Measurements from ENCODE around the gene YPEL5. TPM values are rescaled to one million over a fixed set of nuclear protein-coding genes. Genes with fewer than 3 reads are reported as not detected.
A peak's percentile ranks its signal among the peaks of the same experiment; 100 is the strongest.
"Not testable (repeated sequence)": the region's sequence is repeated elsewhere in the genome, so short reads cannot be mapped to it uniquely, and the experiment has no call there.

YPEL5 gene
- total RNA-seq, 1 experiment from 2014 or later, result 27.3 TPM

- Mint-ChIP-seq H3K27me3 (ENCODE audit: low read depth) (no peaks in the 10 kb centered on the region; the same call in 1 of the 2 replicates), H3K4me3 (no peak overlapping the region), H3K4me1 (no peaks in the 10 kb centered on the region; the same call in 1 of the 2 replicates), H3K27ac (no peak overlapping the region), H3K9me3 (no peaks in the 10 kb centered on the region), H3K36me3 (no peaks in the 10 kb centered on the region)
- no peak for TF ChIP-seq EMX1 (CRISPR knock-in tag; IDR thresholded peaks at IDR 0.05)
- no peak for ATAC-seq
- POLR2A ChIA-PET, result no interaction called here
- CTCF ChIA-PET, result no interaction called here
- DNase-seq (ENCODE audit: low spot score), result no peak
Measured at GRCh38 chr2:30098266-30099005, 48.4 kb upstream of the YPEL5 start.

GRCh38 chr2:30099366-30099765 lies 47.4 kb upstream of the YPEL5 start:
- H3K36me3 Mint-ChIP-seq; CTCF ChIA-PET; H3K27me3 Mint-ChIP-seq (ENCODE audit: low read depth); H3K4me3 Mint-ChIP-seq; H3K27ac Mint-ChIP-seq; DNase-seq (ENCODE audit: low spot score); POLR2A ChIA-PET; H3K9me3 Mint-ChIP-seq; ATAC-seq; H3K4me1 Mint-ChIP-seq: not testable (repeated sequence)

GRCh38 chr2:30100691-30101090 lies 46.1 kb upstream of the YPEL5 start:
- POLR2A ChIA-PET; H3K9me3 Mint-ChIP-seq; H3K36me3 Mint-ChIP-seq; H3K27me3 Mint-ChIP-seq (ENCODE audit: low read depth); H3K4me3 Mint-ChIP-seq; H3K27ac Mint-ChIP-seq; H3K4me1 Mint-ChIP-seq; ATAC-seq; CTCF ChIA-PET; DNase-seq (ENCODE audit: low spot score): not testable (repeated sequence)

- ChIA-PET CTCF (interaction anchor here (0.6 to 1.5 kb wide), 2 partner anchors 11 to 61 kb away, joined by 3 to 4 read pairs; no protein-coding TSS in a partner anchor), POLR2A (no interaction called here)
- H3K4me3 Mint-ChIP-seq, result no peak overlapping the region
- H3K9me3 Mint-ChIP-seq, result no peaks in the 10 kb centered on the region
- peaks cover 8% of the 10 kb centered on the region for H3K4me1 Mint-ChIP-seq
- ATAC-seq, result peak; percentile 61
- no peaks in the 10 kb centered on the region for H3K36me3 Mint-ChIP-seq
- DNase-seq (ENCODE audit: low spot score), result no peak
- TF ChIP-seq FOXJ3 (CRISPR knock-in tag; IDR thresholded peaks at IDR 0.05; ENCODE audit: borderline replicate concordance) (no peak), ETV6 (CRISPR knock-in tag; IDR thresholded peaks at IDR 0.05) (no peak), ZSCAN18 (CRISPR knock-in tag; IDR thresholded peaks at IDR 0.05) (no peak), FOXP4 (CRISPR knock-in tag; IDR thresholded peaks at IDR 0.05) (no peak), ZNF532 (CRISPR knock-in tag; IDR thresholded peaks at IDR 0.05; ENCODE audit: borderline replicate concordance) (no peak), JUN (CRISPR knock-in tag; IDR thresholded peaks at IDR 0.05) (no peak), AR (CRISPR knock-in tag; IDR thresholded peaks at IDR 0.05) (no peak), USF2 (CRISPR knock-in tag; IDR thresholded peaks at IDR 0.05) (no peak), ZNF317 (CRISPR knock-in tag; IDR thresholded peaks at IDR 0.05; ENCODE audit: borderline replicate concordance, low read depth) (no peak), E2F5 (CRISPR knock-in tag; IDR thresholded peaks at IDR 0.05) (no peak), GRHL2 (CRISPR knock-in tag; IDR thresholded peaks at IDR 0.05; ENCODE audit: insufficient replicate concordance, severe bottlenecking) (no peak)
- no peaks in the 10 kb centered on the region for H3K27me3 Mint-ChIP-seq (ENCODE audit: low read depth)
- H3K27ac Mint-ChIP-seq, result no peak overlapping the region
Measured at GRCh38 chr2:30104307-30104706, 42.5 kb upstream of the YPEL5 start.

All from WTC11 (cell line).